WERI-Rb-1 (cell line): Measurements from ENCODE around the gene SAMD10.
"Not testable (repeated sequence)": the region's sequence is repeated elsewhere in the genome, so short reads cannot be mapped to it uniquely, and the experiment has no call there.

Source experiments
- DNase-seq: peaks from one replicate; pipeline ENCODE4 v3.0.0-alpha.2; 2020
- H3K27ac ChIP-seq: fragments of 250-450 bp; sonication (Bioruptor Pico); 2 replicates; pipeline ENCODE4 v1.5.1; 2020; ENCODE audit warnings: mild to moderate bottlenecking, moderate library complexity
- H3K27me3 ChIP-seq: fragments of 250-450 bp; sonication (Bioruptor Pico); 2 replicates; pipeline ENCODE4 v1.5.1; 2021; ENCODE audit warnings: mild to moderate bottlenecking, low read depth, moderate library complexity; ENCODE audit not compliant: insufficient read depth, severe bottlenecking
- H3K36me3 ChIP-seq: fragments of 250-450 bp; sonication (Bioruptor Pico); 2 replicates; pipeline ENCODE4 v1.5.1; 2020; ENCODE audit warnings: mild to moderate bottlenecking, moderate library complexity
- H3K4me3 ChIP-seq: 2 replicates; pipeline ENCODE4 v1.5.1; 2011; ENCODE audit warnings: low read depth, mild to moderate bottlenecking, control low read depth, low read length
- H3K9me3 ChIP-seq: fragments of 250-450 bp; sonication (Bioruptor Pico); 2 replicates; pipeline ENCODE4 v1.5.1; 2021; ENCODE audit warnings: mild to moderate bottlenecking, moderate library complexity; ENCODE audit not compliant: severe bottlenecking
- TF ChIP-seq, protein P1 (sequence below): IDR thresholded peaks from 2 replicates; pipeline ENCODE4 v1.5.1; 2011; ENCODE audit warnings: low read depth, mild to moderate bottlenecking, control low read depth, inconsistent platforms, low read length

The SAMD10 gene

DNA sequence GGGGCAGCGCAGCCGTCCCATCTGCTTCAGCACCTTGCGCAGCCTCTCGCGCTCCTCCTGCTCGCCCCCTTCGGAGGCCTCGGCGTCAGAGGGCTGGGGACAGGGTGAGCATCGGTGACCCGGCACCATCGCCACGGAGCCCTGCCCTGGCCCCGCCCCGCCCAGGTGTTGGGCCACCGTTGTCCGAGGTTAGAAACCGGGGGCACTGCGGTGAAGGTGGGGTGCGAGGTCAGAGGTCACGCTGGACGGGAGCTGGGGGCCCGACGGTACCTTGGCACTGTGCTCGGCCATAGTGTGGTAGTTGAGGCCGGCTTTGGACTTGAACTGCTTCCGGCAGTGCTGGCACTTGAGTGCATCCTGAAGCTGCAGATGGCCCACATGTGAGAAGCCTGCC lies 16.1 kb downstream of the SAMD10 start:
- TF ChIP-seq, protein P1, sequence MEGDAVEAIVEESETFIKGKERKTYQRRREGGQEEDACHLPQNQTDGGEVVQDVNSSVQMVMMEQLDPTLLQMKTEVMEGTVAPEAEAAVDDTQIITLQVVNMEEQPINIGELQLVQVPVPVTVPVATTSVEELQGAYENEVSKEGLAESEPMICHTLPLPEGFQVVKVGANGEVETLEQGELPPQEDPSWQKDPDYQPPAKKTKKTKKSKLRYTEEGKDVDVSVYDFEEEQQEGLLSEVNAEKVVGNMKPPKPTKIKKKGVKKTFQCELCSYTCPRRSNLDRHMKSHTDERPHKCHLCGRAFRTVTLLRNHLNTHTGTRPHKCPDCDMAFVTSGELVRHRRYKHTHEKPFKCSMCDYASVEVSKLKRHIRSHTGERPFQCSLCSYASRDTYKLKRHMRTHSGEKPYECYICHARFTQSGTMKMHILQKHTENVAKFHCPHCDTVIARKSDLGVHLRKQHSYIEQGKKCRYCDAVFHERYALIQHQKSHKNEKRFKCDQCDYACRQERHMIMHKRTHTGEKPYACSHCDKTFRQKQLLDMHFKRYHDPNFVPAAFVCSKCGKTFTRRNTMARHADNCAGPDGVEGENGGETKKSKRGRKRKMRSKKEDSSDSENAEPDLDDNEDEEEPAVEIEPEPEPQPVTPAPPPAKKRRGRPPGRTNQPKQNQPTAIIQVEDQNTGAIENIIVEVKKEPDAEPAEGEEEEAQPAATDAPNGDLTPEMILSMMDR: no peak
- Histone ChIP-seq H3K27me3 (no peaks in the 10 kb centered on the region), H3K36me3 (peaks cover 15% of the 10 kb centered on the region), H3K27ac (no peak overlapping the region), H3K9me3 (no peaks in the 10 kb centered on the region), H3K4me3 (no peak overlapping the region)
- no peak for DNase-seq

DNA sequence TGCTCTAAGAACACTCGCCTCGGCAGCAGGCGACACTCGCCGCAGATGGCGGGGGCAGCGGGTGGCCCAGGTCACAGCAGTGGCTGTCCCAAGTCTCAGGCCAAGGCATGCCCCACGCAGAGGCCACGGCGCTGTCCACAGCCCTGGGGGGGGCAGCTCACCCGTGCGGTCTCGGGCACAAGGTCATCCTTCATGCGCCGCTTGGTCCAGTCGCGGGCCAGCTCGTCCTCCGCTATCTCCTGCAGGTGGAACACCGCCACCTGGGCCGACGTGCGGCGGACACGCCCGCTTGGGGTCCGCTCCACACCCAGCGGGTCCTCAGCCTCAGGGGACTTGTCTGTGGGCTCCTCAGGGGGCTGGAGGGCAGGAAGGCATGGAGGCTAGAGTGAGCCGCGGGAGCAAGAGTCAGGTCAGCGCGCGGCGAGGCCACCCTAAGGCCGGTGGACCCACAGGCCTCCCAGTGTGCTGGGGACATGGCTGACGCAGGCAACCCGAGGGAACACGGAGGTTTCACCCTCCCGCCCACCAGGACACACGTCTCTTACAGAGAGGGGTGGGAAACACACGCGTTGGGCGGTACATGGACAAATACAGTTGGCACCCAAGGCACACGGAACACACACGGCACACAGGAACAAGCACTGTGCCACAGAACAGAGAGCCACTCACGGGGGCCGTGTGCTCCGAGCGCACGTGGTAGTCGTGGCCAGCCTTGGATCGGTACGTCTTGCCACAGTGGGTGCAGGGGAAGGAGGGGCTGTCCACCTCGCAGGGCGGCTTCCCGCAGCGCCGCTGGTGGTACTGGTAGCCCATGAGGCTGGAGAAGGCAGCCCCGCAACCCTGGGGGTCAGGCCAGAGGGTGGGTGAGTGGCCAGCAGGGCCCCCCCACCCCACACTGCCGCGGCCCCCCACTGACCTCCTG lies 16.8 kb downstream of the SAMD10 start:
- Histone ChIP-seq H3K27me3 (no peaks in the 10 kb centered on the region), H3K9me3 (no peaks in the 10 kb centered on the region), H3K36me3 (peaks cover 15% of the 10 kb centered on the region), H3K4me3 (no peak overlapping the region), H3K27ac (no peak overlapping the region)
- TF ChIP-seq, protein P1: no peak
- DNase-seq: no peak

- Histone ChIP-seq H3K4me3 (no peak overlapping the region), H3K27me3 (no peaks in the 10 kb centered on the region), H3K36me3 (peaks cover 15% of the 10 kb centered on the region), H3K27ac (no peak overlapping the region), H3K9me3 (no peaks in the 10 kb centered on the region)
- no peak for DNase-seq
- TF ChIP-seq, protein P1: no peak
Observed at GRCh38 chr20:63961664-63962425, 17.6 kb downstream of the SAMD10 start.

GRCh38 chr20:63960654-63961621 lies 18.5 kb downstream of the SAMD10 start:
- not testable (repeated sequence) for DNase-seq, H3K36me3 ChIP-seq, H3K27me3 ChIP-seq, H3K4me3 ChIP-seq, H3K9me3 ChIP-seq, H3K27ac ChIP-seq

- DNase-seq: no peak
- H3K36me3 ChIP-seq: peaks cover 10% of the 10 kb centered on the region
- no peak overlapping the region for H3K27ac ChIP-seq
- H3K27me3 ChIP-seq: no peaks in the 10 kb centered on the region
- H3K9me3 ChIP-seq: no peaks in the 10 kb centered on the region
- TF ChIP-seq, protein P1: no peak
- H3K4me3 ChIP-seq: no peak overlapping the region
Observed at GRCh38 chr20:63959699-63960075, 19.8 kb downstream of the SAMD10 start.
